ENCODE data around the gene BRI3. TPM values are rescaled to one million over a fixed set of nuclear protein-coding genes. Genes with fewer than 3 reads are reported as not detected.
A peak's percentile ranks its signal among the peaks of the same experiment; 100 is the strongest.

The BRI3 gene
- total RNA-seq, 2 experiments from 2014 or later, result 68.0 to 76.5 TPM

GRCh38 chr7:98240961-98241673 lies 40.4 kb upstream of the BRI3 start:
- TF ChIP-seq CTCF (IDR thresholded peaks at IDR 0.05), result peak; percentile 61
- Mint-ChIP-seq H3K4me1 (ENCODE audit: low read depth) (peaks cover 5% of the 10 kb centered on the region), H3K27ac (peak overlapping the region; percentile 39), H3K9me3 (no peaks in the 10 kb centered on the region), H3K36me3 (ENCODE audit: low read depth) (peaks cover 76% of the 10 kb centered on the region), H3K4me3 (no peak overlapping the region), H3K27me3 (no peaks in the 10 kb centered on the region)
- peak in 8 of 14 experiments; percentile 7 to 46 (median 11) for DNase-seq
- CTCF ChIA-PET, result no interaction called here
- POLR2A ChIA-PET, result interaction anchor here (2.1 kb wide), 1 partner anchor 10 kb away, joined by 6 read pairs; no protein-coding TSS in a partner anchor
- H3K4me3 ChIP-seq (ENCODE audit: low read length), result no peak overlapping the region
- intact Hi-C loops (cut with DNase I, micrococcal nuclease), result no loop called here
- H3K27me3 ChIP-seq (ENCODE audit: control insufficient read depth in 1 of 2, insufficient read depth in 2 of 2, low read length in 2 of 2), result no peaks in the 10 kb centered on the region
- peak; percentile 49 for ATAC-seq (ENCODE audit: poor library complexity)
- H3K36me3 ChIP-seq (ENCODE audit: insufficient read depth, low read length), result peaks cover 83% of the 10 kb centered on the region
- no peak overlapping the region for H3K27ac ChIP-seq (ENCODE audit: low read depth in 1 of 2, low read length in 2 of 2)
- H3K4me1 ChIP-seq (ENCODE audit: insufficient read depth, low read length), result peaks cover 19% of the 10 kb centered on the region
- no peaks in the 10 kb centered on the region for H3K9me3 ChIP-seq (ENCODE audit: control insufficient read depth in 1 of 2, insufficient read depth in 1 of 2, low read length in 2 of 2)

GRCh38 chr7:98241674-98242241 lies 39.7 kb upstream of the BRI3 start:
- intact Hi-C loops (cut with DNase I, micrococcal nuclease), result no loop called here
- Mint-ChIP-seq H3K9me3 (no peaks in the 10 kb centered on the region), H3K27ac (peak overlapping the region; percentile 39), H3K36me3 (ENCODE audit: low read depth) (peaks cover 75% of the 10 kb centered on the region), H3K4me1 (ENCODE audit: low read depth) (peaks cover 5% of the 10 kb centered on the region), H3K4me3 (no peak overlapping the region), H3K27me3 (no peaks in the 10 kb centered on the region)
- ATAC-seq (ENCODE audit: poor library complexity) (no peak), DNase-seq (no peak)
- H3K27ac ChIP-seq (ENCODE audit: low read depth in 1 of 2, low read length in 2 of 2), result no peak overlapping the region
- TF ChIP-seq CTCF (IDR thresholded peaks at IDR 0.05), result no peak
- CTCF ChIA-PET, result no interaction called here
- peaks cover 77% of the 10 kb centered on the region for H3K36me3 ChIP-seq (ENCODE audit: insufficient read depth, low read length)
- no peaks in the 10 kb centered on the region for H3K27me3 ChIP-seq (ENCODE audit: control insufficient read depth in 1 of 2, insufficient read depth in 2 of 2, low read length in 2 of 2)
- H3K4me3 ChIP-seq (ENCODE audit: low read length), result no peak overlapping the region
- no peaks in the 10 kb centered on the region for H3K9me3 ChIP-seq (ENCODE audit: control insufficient read depth in 1 of 2, insufficient read depth in 1 of 2, low read length in 2 of 2)
- peaks cover 20% of the 10 kb centered on the region for H3K4me1 ChIP-seq (ENCODE audit: insufficient read depth, low read length)
- POLR2A ChIA-PET, result no interaction called here

GRCh38 chr7:98242342-98242741 lies 39.1 kb upstream of the BRI3 start:
- peaks cover 8% of the 10 kb centered on the region for H3K4me1 Mint-ChIP-seq (ENCODE audit: low read depth)
- intact Hi-C loops (cut with DNase I, micrococcal nuclease), result no loop called here
- Histone ChIP-seq H3K36me3 (ENCODE audit: insufficient read depth, low read length) (peaks cover 76% of the 10 kb centered on the region), H3K4me3 (ENCODE audit: low read length) (no peak overlapping the region), H3K27ac (ENCODE audit: low read depth in 1 of 2, low read length in 2 of 2) (no peak overlapping the region), H3K27me3 (ENCODE audit: control insufficient read depth in 1 of 2, insufficient read depth in 2 of 2, low read length in 2 of 2) (no peaks in the 10 kb centered on the region), H3K9me3 (ENCODE audit: control insufficient read depth in 1 of 2, insufficient read depth in 1 of 2, low read length in 2 of 2) (no peaks in the 10 kb centered on the region), H3K4me1 (ENCODE audit: insufficient read depth, low read length) (peaks cover 26% of the 10 kb centered on the region)
- H3K4me3 Mint-ChIP-seq, result no peak overlapping the region
- H3K9me3 Mint-ChIP-seq, result no peaks in the 10 kb centered on the region
- peaks cover 74% of the 10 kb centered on the region for H3K36me3 Mint-ChIP-seq (ENCODE audit: low read depth)
- no peaks in the 10 kb centered on the region for H3K27me3 Mint-ChIP-seq
- ChIA-PET CTCF (no interaction called here), POLR2A (no interaction called here)
- TF ChIP-seq CTCF (IDR thresholded peaks at IDR 0.05), result no peak
- ATAC-seq (ENCODE audit: poor library complexity) (no peak), DNase-seq (no peak)
- H3K27ac Mint-ChIP-seq, result no peak overlapping the region
